Body of pancreas (tissue), 4 donors: Measurements from ENCODE around the gene CTDSPL2.

Experiments
- CTCF ChIP-seq, 7 experiments: fragments of 450-650 bp in 4 of 7; fragments of 200-600 bp in 3 of 7; sonication (generic) in 3 of 7; IDR thresholded peaks; one replicate each; pipeline ENCODE4 v1.5.1; 2016 to 2019; ENCODE audit warnings: antibody characterized with exemption in 7 of 7
- POLR2A ChIP-seq, 3 donors: fragments of 450-650 bp; IDR thresholded peaks; one replicate each; pipeline ENCODE4 v1.6.1; 2016; ENCODE audit warnings: antibody characterized with exemption in 3 of 3, mild to moderate bottlenecking in 2 of 3

- TF ChIP-seq CTCF (IDR thresholded peaks at IDR 0.05) (no peak), POLR2A (IDR thresholded peaks at IDR 0.05) (no peak)
These were observed 62.0 kb downstream of the CTDSPL2 start for GRCh38 chr15:44489464-44489863.
